H1 (cell line): ENCODE measurements around the gene NCOA5. TPM values are rescaled to one million over a fixed set of nuclear protein-coding genes. Genes with fewer than 3 reads are reported as not detected.

Experiments used
- CTCF ChIA-PET: fragments of 300-600 bp; sonication (Branson Sonifier 250); formaldehyde crosslinking; loops from one replicate; lab custom pipeline; 2021; ENCODE audit not compliant: partially characterized antibody; lab: Charles Lee
- POLR2A ChIA-PET: fragments of 300-600 bp; sonication (Branson Sonifier 250); formaldehyde crosslinking; loops from one replicate; lab custom pipeline; 2021; ENCODE audit warnings: inconsistent platforms; ENCODE audit not compliant: partially characterized antibody; lab: Charles Lee
- DNase-seq, 2 experiments: peaks; one replicate each; pipeline versions ENCODE4 v3.0.0 to v3.0.0-alpha.2; 2010 to 2022; ENCODE audit warnings: low spot score in 2 of 2, low read depth in 1 of 2, mixed read lengths in 1 of 2
- FAIRE-seq: peaks from 2 replicates; lab custom pipeline; 2011; peaks lifted over from hg19 to GRCh38; lab: Jason Lieb, UNC
- H2AFZ ChIP-seq: 2 replicates; pipeline ENCODE4 v1.8.1; 2012; ENCODE audit warnings: low read length, inconsistent platforms
- H2AK5ac ChIP-seq: 2 replicates; pipeline ENCODE4 v1.6.1; 2013; ENCODE audit warnings: low read depth, low read length
- H2BK120ac ChIP-seq: replicated peaks from 2 replicates; pipeline ENCODE3; 2013; ENCODE audit warnings: low read depth, low read length, inconsistent platforms
- H2BK12ac ChIP-seq: 2 replicates; pipeline ENCODE4 v1.6.1; 2013; ENCODE audit warnings: low read depth, low read length
- H2BK15ac ChIP-seq: 2 replicates; pipeline ENCODE4 v1.6.1; 2013; ENCODE audit warnings: low read length
- H2BK20ac ChIP-seq: 2 replicates; pipeline ENCODE4 v1.6.1; 2013; ENCODE audit warnings: low read length
- H2BK5ac ChIP-seq: 2 replicates; pipeline ENCODE4 v1.6.1; 2013; ENCODE audit warnings: low read depth, low read length
- H3K14ac ChIP-seq: 2 replicates; pipeline ENCODE4 v1.6.1; 2013; ENCODE audit warnings: inconsistent platforms; ENCODE audit not compliant: insufficient read length
- H3K18ac ChIP-seq: 2 replicates; pipeline ENCODE4 v1.6.1; 2013; ENCODE audit warnings: low read length; ENCODE audit errors: extremely low read depth
- H3K23ac ChIP-seq: 2 replicates; pipeline ENCODE4 v1.6.1; 2013; ENCODE audit warnings: inconsistent platforms; ENCODE audit not compliant: insufficient read length
- H3K23me2 ChIP-seq: 2 replicates; pipeline ENCODE4 v1.6.1; 2013; ENCODE audit warnings: low read depth, low read length
- H3K27ac ChIP-seq: 2 replicates; pipeline ENCODE4 v1.6.1; 2011; ENCODE audit warnings: low read depth, low read length, inconsistent platforms
- H3K27me3 ChIP-seq, 4 experiments: replicated peaks in 1 of 4; 1 replicate in 1 of 4; 2 replicates in 3 of 4; pipeline versions ENCODE4 v1.6.1 to v1.8.1; 2011 to 2013; ENCODE audit warnings: low read length in 3 of 4, mild to moderate bottlenecking in 3 of 4, inconsistent platforms in 2 of 4, mixed read lengths in 2 of 4, moderate library complexity in 1 of 4; ENCODE audit not compliant: control insufficient read depth in 3 of 4, insufficient read depth in 3 of 4; ENCODE audit errors: extremely low read depth in 1 of 4
- H3K36me3 ChIP-seq, 4 experiments: 2 replicates each; pipeline versions ENCODE4 v1.6.1 to v1.8.1; 2011 to 2013; ENCODE audit warnings: mild to moderate bottlenecking in 4 of 4, low read length in 3 of 4, moderate library complexity in 2 of 4, control low read depth in 1 of 4, inconsistent platforms in 1 of 4; ENCODE audit not compliant: insufficient read depth in 4 of 4, control insufficient read depth in 2 of 4
- H3K4ac ChIP-seq: replicated peaks from 2 replicates; pipeline ENCODE3; 2013; ENCODE audit warnings: low read length, low read depth, mixed read lengths, inconsistent platforms; ENCODE audit not compliant: insufficient read length
- H3K4me1 ChIP-seq, 4 experiments: replicated peaks in 1 of 4; 1 replicate in 1 of 4; 2 replicates in 3 of 4; pipeline versions ENCODE4 v1.6.1 to v1.8.1; 2011 to 2013; ENCODE audit warnings: low read length in 3 of 4, inconsistent platforms in 2 of 4, mixed read lengths in 1 of 4; ENCODE audit not compliant: insufficient read depth in 4 of 4, control insufficient read depth in 3 of 4
- H3K4me2 ChIP-seq, 2 experiments: 2 replicates each; pipeline versions ENCODE4 v1.6.1 to v1.8.1; 2011 to 2013; ENCODE audit warnings: low read depth in 2 of 2, low read length in 2 of 2, control low read depth in 1 of 2, inconsistent platforms in 1 of 2, mild to moderate bottlenecking in 1 of 2; ENCODE audit not compliant: insufficient read depth in 1 of 2
- H3K4me3 ChIP-seq, 4 experiments: fragments of 200-600, 300-600 bp in 1 of 4; sonication (generic), shearing (Covaris generic), sonication (Bioruptor Twin) in 1 of 4; 2 replicates each; pipeline versions ENCODE4 v1.5.1 to v1.8.1; 2011 to 2016; ENCODE audit warnings: low read length in 4 of 4, low read depth in 3 of 4, control low read depth in 2 of 4, inconsistent platforms in 2 of 4, mild to moderate bottlenecking in 2 of 4, mixed read lengths in 1 of 4, moderate library complexity in 1 of 4; ENCODE audit not compliant: insufficient read depth in 2 of 4; ENCODE audit errors: extremely low read depth in 1 of 4
- H3K56ac ChIP-seq: replicated peaks from 2 replicates; pipeline ENCODE3; 2013; ENCODE audit warnings: low read depth, mild to moderate bottlenecking, mixed read lengths, low read length, inconsistent platforms; ENCODE audit not compliant: insufficient read length
- H3K79me1 ChIP-seq: 2 replicates; pipeline ENCODE4 v1.6.1; 2013; ENCODE audit warnings: low read depth, low read length, control low read depth
- H3K79me2 ChIP-seq, 2 experiments: 2 replicates each; pipeline versions ENCODE4 v1.6.1 to v1.8.1; 2012 to 2013; ENCODE audit warnings: low read length in 2 of 2, mild to moderate bottlenecking in 2 of 2, inconsistent platforms in 1 of 2; ENCODE audit not compliant: insufficient read depth in 2 of 2, control insufficient read depth in 1 of 2
- H3K9ac ChIP-seq, 4 experiments: replicated peaks in 1 of 4; 1 replicate in 1 of 4; 2 replicates in 3 of 4; pipeline versions ENCODE4 v1.6.1 to v1.8.1; 2011 to 2013; ENCODE audit warnings: low read depth in 3 of 4, low read length in 3 of 4, control low read depth in 2 of 4, mild to moderate bottlenecking in 2 of 4, moderate library complexity in 2 of 4, inconsistent platforms in 1 of 4; ENCODE audit errors: extremely low read depth in 1 of 4
- H3K9me3 ChIP-seq, 2 experiments: 2 replicates each; pipeline versions ENCODE4 v1.6.1 to v1.8.1; 2012 to 2013; ENCODE audit warnings: mild to moderate bottlenecking in 2 of 2, moderate library complexity in 2 of 2, control low read depth in 1 of 2, inconsistent platforms in 1 of 2, low read depth in 1 of 2, low read length in 1 of 2, mixed read lengths in 1 of 2; ENCODE audit not compliant: insufficient read depth in 2 of 2
- H4K20me1 ChIP-seq, 2 experiments: replicated peaks in 1 of 2; 2 replicates each; pipeline versions ENCODE3 to v1.8.1; 2011 to 2013; ENCODE audit warnings: inconsistent platforms in 2 of 2, low read length in 2 of 2, mild to moderate bottlenecking in 1 of 2; ENCODE audit not compliant: insufficient read depth in 2 of 2, control insufficient read depth in 1 of 2
- H4K5ac ChIP-seq: 2 replicates; pipeline ENCODE4 v1.6.1; 2013; ENCODE audit warnings: low read length, low read depth, mixed read lengths, inconsistent platforms; ENCODE audit not compliant: insufficient read length
- H4K8ac ChIP-seq: 2 replicates; pipeline ENCODE4 v1.8.0; 2013; ENCODE audit warnings: mild to moderate bottlenecking, moderate library complexity, low read length, inconsistent platforms; ENCODE audit not compliant: insufficient read depth; ENCODE audit errors: extremely low read depth
- H4K91ac ChIP-seq: replicated peaks from 2 replicates; pipeline ENCODE3; 2013; ENCODE audit warnings: low read length, mixed read lengths, inconsistent platforms; ENCODE audit not compliant: insufficient read length
- BACH1 ChIP-seq: IDR thresholded peaks from 2 replicates; pipeline ENCODE4 v1.6.1; 2012; ENCODE audit warnings: low read length, improper control_type of control experiment
- EZH2 ChIP-seq: fragments of 200-600 bp; sonication (generic); IDR thresholded peaks from 2 replicates; pipeline ENCODE4 v1.7.1; 2012; ENCODE audit warnings: low read depth, mild to moderate bottlenecking, moderate library complexity, low read length, inconsistent platforms; ENCODE audit not compliant: severe bottlenecking
- FOSL1 ChIP-seq: IDR thresholded peaks from 2 replicates; pipeline ENCODE4 v1.6.1; 2011; ENCODE audit warnings: mild to moderate bottlenecking, low read depth, low read length, moderate library complexity; ENCODE audit not compliant: insufficient read depth
- GABPA ChIP-seq: IDR thresholded peaks from 2 replicates; pipeline ENCODE4 v1.6.1; 2011; ENCODE audit warnings: mild to moderate bottlenecking, low read length, moderate library complexity, borderline replicate concordance; ENCODE audit not compliant: insufficient read depth
- HDAC2 ChIP-seq, 2 experiments: fragments of 300-600 bp in 1 of 2; sonication (generic) in 1 of 2; IDR thresholded peaks; 2 replicates each; pipeline ENCODE4 v1.6.1; 2011 to 2012; ENCODE audit warnings: low read depth in 2 of 2, low read length in 2 of 2, mild to moderate bottlenecking in 2 of 2, moderate library complexity in 2 of 2, borderline replicate concordance in 1 of 2, inconsistent platforms in 1 of 2
- POU5F1 ChIP-seq: IDR thresholded peaks from 2 replicates; pipeline ENCODE4 v1.6.1; 2011; ENCODE audit warnings: low read depth, mild to moderate bottlenecking, low read length, moderate library complexity
- RNF2 ChIP-seq: fragments of 200-900, 300-1000 bp; sonication (generic); IDR thresholded peaks from 2 replicates; pipeline ENCODE4 v1.7.1; 2016; ENCODE audit warnings: borderline replicate concordance, low read depth, mild to moderate bottlenecking, antibody characterized with exemption, low read length; ENCODE audit not compliant: poor library complexity, severe bottlenecking; ENCODE audit errors: missing control alignments
- SP4 ChIP-seq: IDR thresholded peaks from 2 replicates; pipeline ENCODE4 v1.6.1; 2012; ENCODE audit warnings: low read length, inconsistent platforms
- TCF12 ChIP-seq: IDR thresholded peaks from 2 replicates; pipeline ENCODE4 v1.6.1; 2011; ENCODE audit warnings: low read depth, mild to moderate bottlenecking, low read length
- WGBS, 2 experiments: shearing (Covaris generic) in 1 of 2; methylation state at CpG; one replicate each; pipeline versions ENCODE4 v1.1.6 to v1.1.7; 2013 to 2015; ENCODE audit warnings: low lambda C conversion rate in 2 of 2, mixed read lengths in 2 of 2, inconsistent platforms in 1 of 2, low coverage in 1 of 2, missing lambda C conversion rate in 1 of 2; ENCODE audit not compliant: insufficient replicate concordance in 2 of 2, insufficient coverage in 1 of 2, insufficient read length in 1 of 2; ENCODE audit errors: extremely low coverage in 1 of 2, missing lambda C conversion rate in 1 of 2; 5-methylcytosine and 5-hydroxymethylcytosine counted together
- polyA plus RNA-seq, 7 experiments: library from polyadenylated mRNA; depleted of rRNA in 3 of 7; stranded (reverse) in 5 of 7; unstranded in 2 of 7; fragments of >200 nt in 5 of 7; fragments of 200-250 nt in 2 of 7; gene quantifications; 1 replicate in 5 of 7; 2 replicates in 1 of 7; 4 replicates in 1 of 7; pipeline versions ENCODE4 v1.2.1 to v1.2.3, GENCODE V29; 2011 to 2013; ENCODE audit warnings: missing spikeins in 2 of 7, mixed read lengths in 2 of 7
- total RNA-seq: library from RNA; stranded (reverse); fragmentation: NEBNext Ultra II Directional; extraction: Animal tissue kit (Norgen Biotek cat#: 25700); gene quantifications from 2 replicates; pipeline ENCODE4 v1.2.1, GENCODE V29; 2021
- TF ChIP-seq, protein P1 (sequence below): IDR thresholded peaks from 2 replicates; pipeline ENCODE4 v1.6.1; 2011; ENCODE audit warnings: low read depth, mild to moderate bottlenecking, low read length; ENCODE audit not compliant: insufficient read depth
- TF ChIP-seq, protein P2 (sequence below): IDR thresholded peaks from 2 replicates; pipeline ENCODE4 v1.6.1; 2012; ENCODE audit warnings: inconsistent platforms

The NCOA5 gene
- total and polyA plus RNA-seq, 2 of the 8 experiments (the other 6 are each of a cell fraction or from before 2014, with no cell fraction given), result 20.4 to 29.0 TPM

DNA sequence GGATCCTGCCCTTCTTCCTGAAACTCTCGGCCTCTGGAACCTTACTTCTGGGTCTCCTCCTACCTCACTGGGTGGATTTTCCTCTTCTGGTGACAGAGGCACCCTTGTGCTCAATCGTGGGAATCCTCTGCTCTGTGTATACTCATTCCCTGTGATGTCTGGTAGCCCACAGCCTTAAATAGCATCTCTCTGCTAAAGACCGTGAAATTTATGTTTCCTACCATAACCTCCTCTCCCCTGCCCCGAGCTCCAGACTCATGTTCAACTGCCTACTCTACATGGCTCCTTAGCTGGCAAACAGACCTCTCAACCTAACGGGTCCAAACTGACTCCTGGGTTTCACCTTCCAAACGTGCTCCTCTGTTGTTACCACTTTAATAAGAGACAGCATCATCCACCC lies 71.2 kb downstream of the NCOA5 start:
- H3K56ac ChIP-seq, result no peak overlapping the region
- H3K9me3 ChIP-seq, result no peaks in the 10 kb centered on the region
- H2BK5ac ChIP-seq, result no peak overlapping the region
- no peak overlapping the region for H3K23ac ChIP-seq
- peaks cover 0 to 7% of the 10 kb centered on the region in 2 experiments for H4K20me1 ChIP-seq
- no peaks in the 10 kb centered on the region for H3K36me3 ChIP-seq
- H3K9ac ChIP-seq, result no peak overlapping the region
- ChIA-PET CTCF (interaction anchor here (1.0 to 2.4 kb wide), 6 partner anchors 11 to 330 kb away, joined by 3 to 16 read pairs (median 4); partner anchors contain the start of gene SLC12A5), POLR2A (interaction anchor here (1.7 kb wide), 1 partner anchor 48 kb away, joined by 4 read pairs; no protein-coding TSS in a partner anchor)
- peaks cover 2 to 7% (median 7%) of the 10 kb centered on the region in 4 experiments; a peak in 6 of 7 replicates for H3K27me3 ChIP-seq
- H2BK120ac ChIP-seq, result no peak overlapping the region
- no peaks in the 10 kb centered on the region for H3K79me2 ChIP-seq
- H3K23me2 ChIP-seq, result peaks cover 11% of the 10 kb centered on the region
- no peak overlapping the region for H2AK5ac ChIP-seq
- H3K4me2 ChIP-seq, result no peak overlapping the region
- H4K91ac ChIP-seq, result no peak overlapping the region
- H3K18ac ChIP-seq, result no peak overlapping the region
- H3K4me1 ChIP-seq, result no peaks in the 10 kb centered on the region; a peak in 2 of 7 replicates
- no peak overlapping the region for H2BK12ac ChIP-seq
- H4K8ac ChIP-seq, result no peak overlapping the region
- no peak overlapping the region for H3K27ac ChIP-seq
- H3K4ac ChIP-seq, result no peak overlapping the region
- H2BK20ac ChIP-seq, result no peak overlapping the region
- no peak overlapping the region for H2BK15ac ChIP-seq
- H3K4me3 ChIP-seq, result no peak overlapping the region
- DNase-seq, result no peak
- no peak overlapping the region for H4K5ac ChIP-seq
- no peak overlapping the region for H2AFZ ChIP-seq
- H3K14ac ChIP-seq, result no peak overlapping the region
- FAIRE-seq, result no peak
- 80% methylated on average over 6 of the region's 6 CpGs; no CpG with 5 or more reads in 1 of the 2 experiments for WGBS, 2 experiments
- no peaks in the 10 kb centered on the region for H3K79me1 ChIP-seq
- TF ChIP-seq RNF2, result no peak
- no peak for TF ChIP-seq HDAC2 (IDR thresholded peaks at IDR 0.05; ENCODE audit: borderline replicate concordance in 1 of 2, low read depth in 2 of 2, low read length in 2 of 2)
- TF ChIP-seq POU5F1, result no peak
- TF ChIP-seq SP4, result no peak
- TF ChIP-seq BACH1, result no peak
- no peak for TF ChIP-seq FOSL1
- TF ChIP-seq EZH2, result no peak
- TF ChIP-seq, protein P1, sequence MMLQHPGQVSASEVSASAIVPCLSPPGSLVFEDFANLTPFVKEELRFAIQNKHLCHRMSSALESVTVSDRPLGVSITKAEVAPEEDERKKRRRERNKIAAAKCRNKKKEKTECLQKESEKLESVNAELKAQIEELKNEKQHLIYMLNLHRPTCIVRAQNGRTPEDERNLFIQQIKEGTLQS, result no peak
- no peak for TF ChIP-seq GABPA
- TF ChIP-seq, protein P2, sequence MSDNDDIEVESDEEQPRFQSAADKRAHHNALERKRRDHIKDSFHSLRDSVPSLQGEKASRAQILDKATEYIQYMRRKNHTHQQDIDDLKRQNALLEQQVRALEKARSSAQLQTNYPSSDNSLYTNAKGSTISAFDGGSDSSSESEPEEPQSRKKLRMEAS, result no peak
- TF ChIP-seq TCF12, result no peak
